H9 (cell line): ENCODE measurements around the gene ARL4C. TPM values are rescaled to one million over a fixed set of nuclear protein-coding genes. Genes with fewer than 3 reads are reported as not detected.

ENCODE experiments used
- DNase-seq: peaks from one replicate; pipeline ENCODE4 v3.0.0-alpha.2; 2017
- H2AFZ ChIP-seq: one replicate; pipeline ENCODE4 v1.6.1; 2013; ENCODE audit warnings: mild to moderate bottlenecking, low read length, control low read depth, moderate library complexity
- H2AK5ac ChIP-seq: 2 replicates; pipeline ENCODE4 v1.6.1; 2013; ENCODE audit warnings: low read length, control low read depth, mixed read lengths; ENCODE audit not compliant: insufficient read length
- H2BK120ac ChIP-seq: one replicate; pipeline ENCODE4 v1.6.1; 2013; ENCODE audit warnings: low read depth, mild to moderate bottlenecking, low read length, control low read depth, inconsistent platforms; ENCODE audit not compliant: poor library complexity, severe bottlenecking
- H2BK12ac ChIP-seq: 2 replicates; pipeline ENCODE4 v1.6.1; 2013; ENCODE audit warnings: low read length, control low read depth, mixed read lengths, low read depth; ENCODE audit not compliant: insufficient read length
- H2BK15ac ChIP-seq: 2 replicates; pipeline ENCODE4 v1.6.1; 2013; ENCODE audit warnings: low read depth, low read length, control low read depth
- H2BK20ac ChIP-seq: one replicate; pipeline ENCODE4 v1.6.1; 2013; ENCODE audit warnings: low read depth, mild to moderate bottlenecking, low read length, control low read depth, inconsistent platforms; ENCODE audit not compliant: poor library complexity, severe bottlenecking
- H2BK5ac ChIP-seq: 2 replicates; pipeline ENCODE4 v1.6.1; 2013; ENCODE audit warnings: low read length, control low read depth, mixed read lengths; ENCODE audit not compliant: insufficient read length
- H3K14ac ChIP-seq: 2 replicates; pipeline ENCODE4 v1.6.1; 2013; ENCODE audit warnings: low read length, control low read depth; ENCODE audit not compliant: insufficient read depth
- H3K18ac ChIP-seq: 2 replicates; pipeline ENCODE4 v1.6.1; 2013; ENCODE audit warnings: low read depth, mild to moderate bottlenecking, mixed read lengths, low read length, control low read depth; ENCODE audit not compliant: insufficient read length
- H3K23ac ChIP-seq: 2 replicates; pipeline ENCODE4 v1.6.1; 2013; ENCODE audit warnings: low read length, control low read depth, mixed read lengths, low read depth; ENCODE audit not compliant: insufficient read length
- H3K23me2 ChIP-seq: 2 replicates; pipeline ENCODE4 v1.6.1; 2013; ENCODE audit warnings: low read depth, mild to moderate bottlenecking, mixed read lengths, low read length, control low read depth; ENCODE audit not compliant: insufficient read length, poor library complexity, severe bottlenecking
- H3K27ac ChIP-seq: 2 replicates; pipeline ENCODE4 v1.5.1; 2013; ENCODE audit warnings: low read length, control low read depth, mixed read lengths, low read depth; ENCODE audit not compliant: insufficient read length
- H3K27me3 ChIP-seq: 2 replicates; pipeline ENCODE4 v1.6.1; 2013; ENCODE audit warnings: low read length, control low read depth, inconsistent platforms; ENCODE audit not compliant: insufficient read depth
- H3K4ac ChIP-seq: 2 replicates; pipeline ENCODE4 v1.6.1; 2013; ENCODE audit warnings: low read depth, mild to moderate bottlenecking, control low read depth, inconsistent platforms, low read length, moderate library complexity
- H3K4me1 ChIP-seq: 2 replicates; pipeline ENCODE4 v1.6.1; 2013; ENCODE audit warnings: low read length, control low read depth, inconsistent platforms; ENCODE audit not compliant: insufficient read depth
- H3K4me2 ChIP-seq: 2 replicates; pipeline ENCODE4 v1.6.1; 2013; ENCODE audit warnings: low read length, control low read depth, mixed read lengths; ENCODE audit not compliant: insufficient read length, insufficient read depth
- H3K56ac ChIP-seq: 2 replicates; pipeline ENCODE4 v1.6.1; 2013; ENCODE audit warnings: low read depth, mild to moderate bottlenecking, mixed read lengths, low read length, control low read depth; ENCODE audit not compliant: insufficient read length
- H3K79me1 ChIP-seq: 2 replicates; pipeline ENCODE4 v1.6.1; 2013; ENCODE audit warnings: low read depth, mild to moderate bottlenecking, moderate library complexity, low read length, control low read depth, inconsistent platforms; ENCODE audit not compliant: insufficient read depth, poor library complexity, severe bottlenecking
- H3K79me2 ChIP-seq: 2 replicates; pipeline ENCODE4 v1.6.1; 2013; ENCODE audit warnings: low read length, control low read depth, inconsistent platforms; ENCODE audit not compliant: insufficient read depth
- H3K9ac ChIP-seq: 2 replicates; pipeline ENCODE4 v1.6.1; 2013; ENCODE audit warnings: low read length, control low read depth, mixed read lengths; ENCODE audit not compliant: insufficient read length; ENCODE audit errors: extremely low read depth
- H3K9me3 ChIP-seq: one replicate; pipeline ENCODE4 v1.6.1; 2013; ENCODE audit warnings: low read depth, low read length, inconsistent platforms; ENCODE audit not compliant: control insufficient read depth
- H3T11ph ChIP-seq: one replicate; pipeline ENCODE4 v1.6.1; 2013; ENCODE audit warnings: mild to moderate bottlenecking, low read length, control low read depth, inconsistent platforms
- H4K20me1 ChIP-seq: one replicate; pipeline ENCODE4 v1.6.1; 2013; ENCODE audit not compliant: control insufficient read depth, insufficient read length, insufficient read depth
- H4K5ac ChIP-seq: 2 replicates; pipeline ENCODE4 v1.6.1; 2013; ENCODE audit warnings: low read depth, mild to moderate bottlenecking, mixed read lengths, low read length, control low read depth; ENCODE audit not compliant: insufficient read length
- H4K8ac ChIP-seq: replicated peaks from 2 replicates; pipeline ENCODE4 v1.6.1; 2013; ENCODE audit warnings: low read length, control low read depth, mixed read lengths, low read depth; ENCODE audit not compliant: insufficient read length
- H4K91ac ChIP-seq: 2 replicates; pipeline ENCODE4 v1.6.1; 2013; ENCODE audit warnings: low read depth, mild to moderate bottlenecking, moderate library complexity, mixed read lengths, low read length, control low read depth; ENCODE audit not compliant: insufficient read length
- H3K27ac Mint-ChIP-seq, 3 experiments: 2 replicates in 2 of 3; 3 replicates in 1 of 3; pipeline ENCODE4 v1.8.0; 2020 to 2021; ENCODE audit warnings: mixed read lengths in 3 of 3, mild to moderate bottlenecking in 1 of 3, moderate library complexity in 1 of 3
- H3K27me3 Mint-ChIP-seq: 2 replicates; pipeline ENCODE4 v1.8.0; 2021; ENCODE audit warnings: low read depth, mild to moderate bottlenecking, moderate library complexity, mixed read lengths
- H3K36me3 Mint-ChIP-seq, 3 experiments: 2 replicates in 2 of 3; 3 replicates in 1 of 3; pipeline ENCODE4 v1.8.0; 2020 to 2021; ENCODE audit warnings: low read depth in 3 of 3, mixed read lengths in 3 of 3; ENCODE audit not compliant: insufficient read depth in 1 of 3
- H3K4me1 Mint-ChIP-seq, 2 experiments: 2 replicates each; pipeline ENCODE4 v1.8.0; 2020; ENCODE audit warnings: mixed read lengths in 2 of 2
- H3K4me3 Mint-ChIP-seq, 2 experiments: 2 replicates in 1 of 2; 3 replicates in 1 of 2; pipeline ENCODE4 v1.8.0; 2020 to 2021; ENCODE audit warnings: mild to moderate bottlenecking in 2 of 2, mixed read lengths in 2 of 2, moderate library complexity in 1 of 2
- H3K9me3 Mint-ChIP-seq, 2 experiments: 2 replicates in 1 of 2; 3 replicates in 1 of 2; pipeline ENCODE4 v1.8.0; 2020; ENCODE audit warnings: mild to moderate bottlenecking in 2 of 2, mixed read lengths in 2 of 2, moderate library complexity in 1 of 2
- WGBS: extraction: QIAGEN DNeasy Blood & Tissue Kit; methylation state at CpG from one replicate; pipeline ENCODE4 v1.1.7; 2013; ENCODE audit warnings: missing lambda C conversion rate, low lambda C conversion rate, mixed read lengths; ENCODE audit not compliant: insufficient read length; ENCODE audit errors: extremely low coverage; 5-methylcytosine and 5-hydroxymethylcytosine counted together
- total RNA-seq: library from RNA; stranded (reverse); gene quantifications from 2 replicates; pipeline ENCODE4 v1.2.1, GENCODE V29; 2021
- TF ChIP-seq, protein P1 (sequence below): fragments of 200-600 bp; sonication (generic); conservative IDR thresholded peaks from 3 replicates; pipeline ENCODE4 v1.8.0; 2021; ENCODE audit warnings: antibody characterized with exemption, mild to moderate bottlenecking

ARL4C gene
- total RNA-seq, 1 experiment from 2014 or later, result 12.0 TPM

DNA sequence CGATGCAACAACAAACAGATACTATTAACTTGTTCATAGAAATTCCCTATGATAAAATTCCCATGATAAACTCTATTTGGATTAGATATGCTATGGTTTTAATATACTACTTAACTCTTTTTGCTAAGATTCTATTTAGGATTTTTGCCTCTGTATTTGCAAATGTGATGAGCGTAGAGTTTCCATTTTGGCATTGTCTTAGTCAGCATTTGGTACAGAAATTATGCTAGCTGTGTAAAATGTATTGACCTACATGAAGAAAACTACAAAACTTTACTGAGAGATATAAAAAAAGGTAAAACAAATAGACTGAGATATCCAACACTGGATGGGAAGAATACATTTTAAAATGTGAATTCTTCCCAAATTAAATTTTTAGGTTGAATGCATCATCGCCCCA lies 29.8 kb upstream of the ARL4C start:
- Histone ChIP-seq H3K79me2 (no peaks in the 10 kb centered on the region), H2BK120ac (no peak overlapping the region), H3K4me1 (0 out of 2 replicates have a peak, but pooled peaks cover 3% of the 10 kb centered on the region), H3K27ac (no peak overlapping the region), H4K20me1 (no peaks in the 10 kb centered on the region), H3K14ac (no peak overlapping the region), H3K9me3 (no peaks in the 10 kb centered on the region), H2BK5ac (no peak overlapping the region), H3T11ph (no peak overlapping the region), H3K4ac (no peak overlapping the region), H2BK15ac (no peak overlapping the region), H2BK20ac (no peak overlapping the region), H4K8ac (no peak overlapping the region), H3K9ac (no peak overlapping the region), H3K79me1 (no peaks in the 10 kb centered on the region), H2BK12ac (no peak overlapping the region), H3K4me2 (no peak overlapping the region), H3K56ac (no peak overlapping the region), H4K5ac (no peak overlapping the region), H2AK5ac (no peak overlapping the region), H4K91ac (no peak overlapping the region), H3K23ac (no peak overlapping the region), H3K27me3 (no peaks in the 10 kb centered on the region), H3K18ac (no peak overlapping the region), H2AFZ (no peak overlapping the region), H3K23me2 (no peaks in the 10 kb centered on the region)
- peaks cover 4% of the 10 kb centered on the region for H3K27me3 Mint-ChIP-seq
- H3K9me3 Mint-ChIP-seq, result peaks cover 4 to 12% of the 10 kb centered on the region in 2 experiments; a peak in 4 of 5 replicates
- TF ChIP-seq, protein P1, sequence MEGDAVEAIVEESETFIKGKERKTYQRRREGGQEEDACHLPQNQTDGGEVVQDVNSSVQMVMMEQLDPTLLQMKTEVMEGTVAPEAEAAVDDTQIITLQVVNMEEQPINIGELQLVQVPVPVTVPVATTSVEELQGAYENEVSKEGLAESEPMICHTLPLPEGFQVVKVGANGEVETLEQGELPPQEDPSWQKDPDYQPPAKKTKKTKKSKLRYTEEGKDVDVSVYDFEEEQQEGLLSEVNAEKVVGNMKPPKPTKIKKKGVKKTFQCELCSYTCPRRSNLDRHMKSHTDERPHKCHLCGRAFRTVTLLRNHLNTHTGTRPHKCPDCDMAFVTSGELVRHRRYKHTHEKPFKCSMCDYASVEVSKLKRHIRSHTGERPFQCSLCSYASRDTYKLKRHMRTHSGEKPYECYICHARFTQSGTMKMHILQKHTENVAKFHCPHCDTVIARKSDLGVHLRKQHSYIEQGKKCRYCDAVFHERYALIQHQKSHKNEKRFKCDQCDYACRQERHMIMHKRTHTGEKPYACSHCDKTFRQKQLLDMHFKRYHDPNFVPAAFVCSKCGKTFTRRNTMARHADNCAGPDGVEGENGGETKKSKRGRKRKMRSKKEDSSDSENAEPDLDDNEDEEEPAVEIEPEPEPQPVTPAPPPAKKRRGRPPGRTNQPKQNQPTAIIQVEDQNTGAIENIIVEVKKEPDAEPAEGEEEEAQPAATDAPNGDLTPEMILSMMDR, result no peak
- H3K27ac Mint-ChIP-seq, result no peak overlapping the region
- DNase-seq, result no peak
- H3K4me1 Mint-ChIP-seq, result peaks cover 19 to 32% of the 10 kb centered on the region in 2 experiments
- no peak overlapping the region for H3K4me3 Mint-ChIP-seq
- whole genome bisulfite sequencing, result no CpG with 5 or more reads among the region's 3 CpGs
- peaks cover 0 to 14% (median 4%) of the 10 kb centered on the region in 3 experiments; a peak in 3 of 7 replicates for H3K36me3 Mint-ChIP-seq
